Hematopoietic multipotent progenitor cell treated with erythropoietin and hydrocortisone succinate and interleukin-3 and kit ligand, for 17 days (in vitro differentiated cells): ENCODE measurements around the gene TBC1D16.

Source experiments
- DNase-seq: peaks from one replicate; pipeline ENCODE4 v3.0.0-alpha.2; 2015; ENCODE audit warnings: low spot score

TBC1D16 gene

GRCh38 chr17:79937391-79938335 is 98.0 kb downstream of the TBC1D16 start:
- DNase-seq = no peak

GRCh38 chr17:79936641-79937381 is 98.9 kb downstream of the TBC1D16 start:
- DNase-seq = no peak

GRCh38 chr17:79936050-79936449 is 99.6 kb downstream of the TBC1D16 start:
- no peak for DNase-seq

- no peak for DNase-seq
Measured at GRCh38 chr17:79935197-79935885, 100.3 kb downstream of the TBC1D16 start.

GRCh38 chr17:79934653-79934970 is 101.1 kb downstream of the TBC1D16 start:
- DNase-seq = no peak

GRCh38 chr17:79933863-79934652 is 101.6 kb downstream of the TBC1D16 start:
- peak; percentile 77 for DNase-seq

GRCh38 chr17:79932451-79933306 is 103.0 kb downstream of the TBC1D16 start:
- no peak for DNase-seq

- no peak for DNase-seq
Measured at GRCh38 chr17:79931817-79932309, 103.8 kb downstream of the TBC1D16 start.

- no peak for DNase-seq
Measured at GRCh38 chr17:79930877-79931816, 104.5 kb downstream of the TBC1D16 start.

GRCh38 chr17:79930062-79930876 is 105.4 kb downstream of the TBC1D16 start:
- no peak for DNase-seq

GRCh38 chr17:79929257-79930061 is 106.2 kb downstream of the TBC1D16 start:
- DNase-seq = no peak

- no peak for DNase-seq
Measured at GRCh38 chr17:79928502-79929256, 107.0 kb downstream of the TBC1D16 start.

GRCh38 chr17:79927688-79928501 is 107.8 kb downstream of the TBC1D16 start:
- DNase-seq = no peak

GRCh38 chr17:79927136-79927661 is 108.5 kb downstream of the TBC1D16 start:
- DNase-seq = no peak

GRCh38 chr17:79926605-79927135 is 109.0 kb downstream of the TBC1D16 start:
- no peak for DNase-seq
